ENCODE measurements around the gene APOBEC3G.

The APOBEC3G gene

GRCh38 chr22:39092111-39092862 lies 15.2 kb downstream of the APOBEC3G start:
- no peak for DNase-seq

GRCh38 chr22:39094717-39095389 lies 17.8 kb downstream of the APOBEC3G start:
- DNase-seq: no peak

DNA sequence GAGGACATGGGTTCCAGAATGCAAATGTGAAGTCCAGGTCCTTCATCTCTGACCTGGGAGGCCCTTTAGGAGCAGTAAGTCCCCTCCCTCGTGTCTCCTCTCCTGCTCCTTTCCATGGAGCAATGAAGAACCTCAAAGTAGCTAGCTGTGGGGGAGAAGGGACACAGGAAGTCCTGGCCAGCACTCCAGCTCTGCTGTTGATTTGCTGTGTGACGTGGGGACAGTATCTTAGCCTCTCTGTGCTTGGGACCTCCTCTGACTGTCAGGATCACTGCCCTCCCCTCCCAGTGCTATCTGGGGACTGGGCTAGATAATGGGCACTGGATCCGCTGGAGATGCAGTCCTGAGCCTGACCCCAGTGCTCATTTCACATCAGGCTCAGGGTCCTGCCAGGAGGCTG lies 18.9 kb downstream of the APOBEC3G start:
- no peak for DNase-seq

DNA sequence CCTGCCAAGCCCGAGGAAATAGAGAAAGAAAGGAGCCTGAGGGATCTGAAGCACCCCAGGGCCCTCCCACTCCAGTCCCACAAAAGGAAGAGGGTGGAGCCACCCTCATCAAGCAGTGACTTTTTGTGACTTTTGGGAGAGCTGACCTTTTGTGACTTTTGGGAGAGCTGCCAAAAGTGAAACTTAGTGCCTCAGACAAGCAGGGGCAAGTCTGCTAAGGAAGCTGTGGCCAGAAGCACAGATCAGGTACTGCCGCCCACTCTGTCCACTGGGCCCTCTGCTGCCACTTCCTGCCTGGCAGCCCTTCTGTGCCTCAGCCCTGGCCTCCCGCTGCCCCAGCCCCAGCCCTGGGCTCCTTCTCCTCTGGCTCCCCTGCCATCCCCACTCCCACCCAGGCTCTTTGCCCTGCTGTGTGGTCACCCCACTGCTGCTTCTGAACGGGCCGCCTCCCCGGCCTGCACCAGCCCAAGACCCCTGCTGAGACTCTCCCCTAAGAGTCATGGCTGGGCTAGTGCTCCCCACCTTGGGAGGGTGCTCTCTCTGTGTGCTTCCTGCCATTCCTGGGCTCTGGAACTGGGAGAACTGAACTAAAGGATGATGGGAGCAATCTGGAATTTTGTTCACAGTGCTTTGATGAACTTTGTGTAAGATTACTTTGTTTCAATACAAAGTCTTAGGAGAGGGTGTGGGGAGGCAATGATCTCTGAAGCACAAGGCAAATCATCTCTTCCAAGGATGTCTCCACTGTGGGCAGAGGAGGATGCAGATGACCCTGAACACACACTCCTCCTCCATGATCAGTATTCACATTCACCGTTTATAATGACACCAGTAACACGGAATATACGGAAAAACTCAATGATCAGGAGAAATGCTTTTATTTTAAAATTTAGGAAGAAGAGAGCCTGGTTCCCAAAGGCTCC lies 20.3 kb downstream of the APOBEC3G start, which contains the start of gene APOBEC3H:
Gene APOBEC3H, plus strand, starts transcription at position 147 of the 923 bp plus-strand sequence. CDS start 3,035 bp downstream, outside the sequence.
- no peak for DNase-seq

DNA sequence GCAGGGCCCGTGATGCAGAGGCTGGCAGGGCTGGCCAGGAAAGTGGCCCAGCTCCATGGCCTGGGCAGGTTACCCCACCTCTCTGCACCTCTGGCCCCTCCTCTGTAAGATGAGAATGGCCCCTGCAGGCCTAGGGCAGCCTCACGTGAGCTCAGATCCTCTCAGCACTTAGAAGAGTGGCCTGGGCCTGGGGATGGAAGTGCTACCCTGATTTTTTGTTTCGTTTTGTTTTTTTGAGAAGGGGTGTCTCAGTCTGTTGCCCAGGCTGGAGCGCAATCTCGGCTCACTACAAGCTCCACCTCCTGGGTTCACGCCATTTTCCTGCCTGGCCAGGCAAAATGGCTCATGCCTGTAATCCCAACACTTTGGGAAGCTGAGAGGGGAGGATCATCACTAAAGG lies 21.0 kb downstream of the APOBEC3G start:
- DNase-seq: no peak

GRCh38 chr22:39098576-39098975 lies 21.5 kb downstream of the APOBEC3G start:
- DNase-seq: no peak

GRCh38 chr22:39101226-39101625 lies 24.2 kb downstream of the APOBEC3G start:
- DNase-seq: no peak

- no peak for DNase-seq
Measured at GRCh38 chr22:39103431-39103830, 26.4 kb downstream of the APOBEC3G start.

- no peak for DNase-seq
Measured at GRCh38 chr22:39106326-39106725, 29.3 kb downstream of the APOBEC3G start.

- no peak for DNase-seq
Measured at GRCh38 chr22:39108487-39108886, 31.4 kb downstream of the APOBEC3G start.

DNA sequence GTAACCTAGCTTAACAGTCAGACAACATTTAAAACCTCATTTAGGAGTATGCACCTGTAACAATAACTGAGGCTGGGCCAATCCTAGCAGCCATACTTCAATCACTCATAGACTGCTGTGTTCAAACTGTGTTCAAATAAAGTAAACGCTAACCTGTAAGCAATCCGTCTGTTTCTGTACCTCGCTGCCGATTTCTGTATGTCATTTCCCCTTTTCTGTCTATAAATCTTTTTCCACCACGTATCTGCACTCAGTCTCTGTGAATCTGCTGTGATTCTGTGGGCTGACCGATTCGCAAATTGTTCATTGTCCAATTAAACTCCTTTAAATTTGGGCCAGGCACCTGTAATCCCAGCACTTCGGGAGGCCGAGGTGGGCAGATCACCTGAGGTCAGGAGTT lies 32.3 kb downstream of the APOBEC3G start:
- DNase-seq: no peak

- no peak for DNase-seq
Measured at GRCh38 chr22:39110631-39111561, 33.8 kb downstream of the APOBEC3G start.

DNA sequence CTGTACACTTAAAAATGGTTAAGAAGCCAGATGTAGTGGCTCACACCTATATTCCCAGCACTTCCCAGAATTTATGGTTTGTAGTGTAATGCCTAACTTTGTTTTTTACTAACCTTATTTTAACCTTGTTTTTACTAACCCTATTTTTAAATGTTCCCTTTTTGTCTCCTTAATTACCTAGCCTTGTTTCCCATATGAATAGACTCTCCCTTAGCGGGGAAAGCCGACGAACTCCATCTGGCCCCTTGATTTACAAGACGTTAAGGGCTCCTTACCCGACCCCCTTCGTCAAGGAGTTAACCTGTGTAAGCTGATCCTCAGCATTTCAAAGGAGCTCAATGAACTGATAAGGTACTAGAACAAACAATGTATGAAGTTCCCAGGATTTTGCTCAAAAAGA lies 37.0 kb downstream of the APOBEC3G start:
- DNase-seq: no peak

DNA sequence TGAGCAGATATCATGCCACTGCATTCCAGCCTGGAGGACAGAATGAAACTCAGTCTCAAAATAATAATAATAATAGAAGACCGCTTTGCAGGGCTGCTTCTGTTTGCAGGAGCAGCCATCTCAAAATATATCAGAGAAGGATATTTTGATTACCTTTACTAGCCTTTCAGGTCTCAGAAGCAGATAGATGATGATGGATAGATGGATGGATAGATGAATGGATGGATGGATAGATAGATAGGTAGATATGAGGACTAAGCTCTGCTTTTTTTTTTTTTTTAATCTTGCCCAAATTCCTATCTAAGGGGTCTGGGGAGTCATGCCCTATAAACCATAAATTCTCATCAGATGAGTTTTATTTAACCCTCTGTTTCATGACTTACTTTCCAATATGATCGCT lies 38.5 kb downstream of the APOBEC3G start:
- DNase-seq: no peak

- no peak for DNase-seq
Measured at GRCh38 chr22:39115977-39116621, 39.0 kb downstream of the APOBEC3G start.

- no peak for DNase-seq
Measured at GRCh38 chr22:39117585-39118191, 40.6 kb downstream of the APOBEC3G start.

GRCh38 chr22:39120983-39121382 lies 43.9 kb downstream of the APOBEC3G start:
- DNase-seq: no peak

DNA sequence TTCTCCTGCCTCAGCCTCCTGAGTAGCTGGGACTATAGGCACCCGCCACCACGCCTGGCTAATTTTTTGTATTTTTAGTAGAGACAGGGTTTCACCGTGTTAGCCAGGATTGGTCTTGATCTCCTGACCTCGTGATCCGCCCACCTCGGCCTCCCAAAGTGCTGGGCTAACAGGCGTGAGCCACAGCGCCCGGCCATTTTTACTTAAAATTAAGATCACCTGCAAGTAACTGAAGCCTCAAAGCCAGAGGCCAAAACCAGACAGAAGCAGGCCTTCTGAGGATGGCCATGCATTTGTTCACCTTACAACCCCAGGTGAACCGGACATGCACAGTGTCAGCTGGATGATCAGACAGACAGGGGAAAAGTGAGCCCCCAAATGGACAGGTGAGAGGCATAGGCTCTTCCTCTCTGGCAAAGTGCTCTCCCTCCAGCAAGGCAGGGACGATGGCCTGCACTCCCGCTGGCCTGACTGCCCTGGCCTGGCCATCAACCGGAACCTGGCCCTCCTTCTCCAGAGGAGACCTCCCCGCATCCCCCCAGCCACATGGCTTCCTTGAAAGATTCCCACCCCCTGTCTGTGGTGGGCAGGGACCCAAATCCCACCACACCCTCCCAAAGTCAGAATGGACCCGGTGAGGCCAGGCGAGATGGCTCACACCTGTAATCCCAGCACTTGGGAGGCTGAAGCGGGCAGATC lies 45.8 kb downstream of the APOBEC3G start:
- DNase-seq: no peak

GRCh38 chr22:39123751-39124581 lies 46.9 kb downstream of the APOBEC3G start:
- no peak for DNase-seq

- DNase-seq: no peak
Measured at GRCh38 chr22:39125622-39126021, 48.5 kb downstream of the APOBEC3G start.
